Neural cell (in vitro differentiated cells): Measurements from ENCODE around the gene EMC9.

Source experiments
- POLR2AphosphoS5 ChIP-seq: IDR thresholded peaks from 2 replicates; pipeline ENCODE4 v1.6.1; 2012
- SMC3 ChIP-seq: fragments of 450-650 bp; conservative IDR thresholded peaks from 2 replicates; pipeline ENCODE4 v1.6.1; 2014; ENCODE audit warnings: antibody characterized with exemption, mild to moderate bottlenecking, moderate library complexity; ENCODE audit not compliant: poor library complexity
- TF ChIP-seq, protein P1 (sequence below): fragments of 450-650 bp; IDR thresholded peaks from 2 replicates; pipeline ENCODE4 v1.5.1; 2014; ENCODE audit warnings: antibody characterized with exemption, mild to moderate bottlenecking, moderate library complexity; ENCODE audit not compliant: poor library complexity, severe bottlenecking

- TF ChIP-seq SMC3 (no peak), POLR2AphosphoS5 (no peak)
- TF ChIP-seq, protein P1, sequence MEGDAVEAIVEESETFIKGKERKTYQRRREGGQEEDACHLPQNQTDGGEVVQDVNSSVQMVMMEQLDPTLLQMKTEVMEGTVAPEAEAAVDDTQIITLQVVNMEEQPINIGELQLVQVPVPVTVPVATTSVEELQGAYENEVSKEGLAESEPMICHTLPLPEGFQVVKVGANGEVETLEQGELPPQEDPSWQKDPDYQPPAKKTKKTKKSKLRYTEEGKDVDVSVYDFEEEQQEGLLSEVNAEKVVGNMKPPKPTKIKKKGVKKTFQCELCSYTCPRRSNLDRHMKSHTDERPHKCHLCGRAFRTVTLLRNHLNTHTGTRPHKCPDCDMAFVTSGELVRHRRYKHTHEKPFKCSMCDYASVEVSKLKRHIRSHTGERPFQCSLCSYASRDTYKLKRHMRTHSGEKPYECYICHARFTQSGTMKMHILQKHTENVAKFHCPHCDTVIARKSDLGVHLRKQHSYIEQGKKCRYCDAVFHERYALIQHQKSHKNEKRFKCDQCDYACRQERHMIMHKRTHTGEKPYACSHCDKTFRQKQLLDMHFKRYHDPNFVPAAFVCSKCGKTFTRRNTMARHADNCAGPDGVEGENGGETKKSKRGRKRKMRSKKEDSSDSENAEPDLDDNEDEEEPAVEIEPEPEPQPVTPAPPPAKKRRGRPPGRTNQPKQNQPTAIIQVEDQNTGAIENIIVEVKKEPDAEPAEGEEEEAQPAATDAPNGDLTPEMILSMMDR: no peak
Observed at GRCh38 chr14:24165785-24166184, 24.4 kb upstream of the EMC9 start.
